IMR-90 (cell line): ENCODE results near the gene TULP3.

Experiments
- CEBPB ChIP-seq: IDR thresholded peaks from 2 replicates; pipeline ENCODE4 v1.6.1; 2012; ENCODE audit warnings: low read depth, low read length, improper control_type of control experiment
- CTCF ChIP-seq: conservative IDR thresholded peaks from 2 replicates; pipeline ENCODE4 v1.5.1; 2012; ENCODE audit warnings: mild to moderate bottlenecking, low read depth, low read length, improper control_type of control experiment
- FOS ChIP-seq: fragments of 150-350 bp; IDR thresholded peaks from 2 replicates; pipeline ENCODE4 v1.6.1; 2016; ENCODE audit warnings: low read depth, low read length
- MAFK ChIP-seq: IDR thresholded peaks from 2 replicates; pipeline ENCODE4 v1.6.1; 2012; ENCODE audit warnings: low read depth, low read length, improper control_type of control experiment
- MAZ ChIP-seq: IDR thresholded peaks from 2 replicates; pipeline ENCODE4 v1.6.1; 2012; ENCODE audit warnings: low read depth, mild to moderate bottlenecking, low read length, improper control_type of control experiment, moderate library complexity, borderline replicate concordance
- POLR2A ChIP-seq: IDR thresholded peaks from 2 replicates; pipeline ENCODE4 v1.6.1; 2012; ENCODE audit warnings: mild to moderate bottlenecking, low read depth, low read length
- RAD21 ChIP-seq: IDR thresholded peaks from 2 replicates; pipeline ENCODE4 v1.6.1; 2012; ENCODE audit warnings: low read length, improper control_type of control experiment
- RCOR1 ChIP-seq: IDR thresholded peaks from 2 replicates; pipeline ENCODE4 v1.6.1; 2012; ENCODE audit warnings: mild to moderate bottlenecking, low read length, improper control_type of control experiment; ENCODE audit not compliant: insufficient replicate concordance
- RFX5 ChIP-seq: IDR thresholded peaks from 2 replicates; pipeline ENCODE4 v1.8.0; 2012; ENCODE audit warnings: low read depth, mild to moderate bottlenecking, low read length, moderate library complexity
- SMC3 ChIP-seq: fragments of 150-350 bp; IDR thresholded peaks from 2 replicates; pipeline ENCODE4 v1.6.1; 2016; ENCODE audit warnings: low read depth, mild to moderate bottlenecking, antibody characterized with exemption, low read length, moderate library complexity

GRCh38 chr12:2842948-2843347 lies 47.7 kb upstream of the TULP3 start:
- no peak for TF ChIP-seq CTCF
- TF ChIP-seq MAZ = no peak
- TF ChIP-seq RFX5 = no peak
- no peak for TF ChIP-seq POLR2A
- no peak for TF ChIP-seq CEBPB
- TF ChIP-seq RAD21 = no peak
- TF ChIP-seq FOS = no peak
- TF ChIP-seq RCOR1 = no peak
- TF ChIP-seq MAFK = no peak
- no peak for TF ChIP-seq SMC3
